RPMI7951 (cell line): Measurements from ENCODE around the gene OXSR1. TPM values are rescaled to one million over a fixed set of nuclear protein-coding genes. Genes with fewer than 3 reads are reported as not detected.
"Not testable (repeated sequence)": the region's sequence is repeated elsewhere in the genome, so short reads cannot be mapped to it uniquely, and the experiment has no call there.

Experiments used
- DNase-seq: peaks from one replicate; pipeline ENCODE4 v3.0.0-alpha.2; 2012; ENCODE audit warnings: low read depth
- total RNA-seq: library from RNA; depleted of rRNA; stranded (reverse); fragments of >200 nt; shearing (Covaris generic); gene quantifications from 2 replicates; pipeline ENCODE4 v1.2.3, GENCODE V29; 2014

OXSR1 gene
- total RNA-seq, 1 experiment from 2014 or later, result 58.8 TPM

DNA sequence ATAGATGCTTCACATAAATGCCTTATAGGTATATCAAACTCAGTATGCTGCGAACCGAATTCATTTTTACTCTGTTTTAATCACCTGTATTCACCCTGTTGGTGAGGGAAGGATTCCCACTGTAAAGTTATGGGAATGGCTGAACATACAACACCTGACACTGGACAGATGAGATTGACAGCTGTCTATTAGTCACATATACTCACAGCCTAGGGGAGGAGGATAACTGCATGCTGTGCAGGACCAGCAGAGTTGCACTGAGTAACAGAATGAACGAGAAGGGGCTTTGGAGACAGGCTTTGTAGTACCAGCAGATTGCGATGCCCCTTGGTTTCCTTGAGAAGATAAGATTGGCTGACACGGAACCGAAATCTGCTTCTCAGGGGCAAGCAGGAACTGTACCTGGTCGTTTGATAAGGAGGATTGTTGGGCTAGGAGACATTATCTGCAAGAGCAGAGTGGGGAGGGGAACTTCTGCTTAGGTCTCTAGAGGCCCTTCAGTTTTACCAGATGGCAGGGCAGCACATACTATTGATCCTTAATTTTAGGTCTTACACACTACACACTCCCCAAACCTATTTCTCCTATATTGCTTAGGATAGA lies 56.8 kb downstream of the OXSR1 start:
- no peak for DNase-seq

DNA sequence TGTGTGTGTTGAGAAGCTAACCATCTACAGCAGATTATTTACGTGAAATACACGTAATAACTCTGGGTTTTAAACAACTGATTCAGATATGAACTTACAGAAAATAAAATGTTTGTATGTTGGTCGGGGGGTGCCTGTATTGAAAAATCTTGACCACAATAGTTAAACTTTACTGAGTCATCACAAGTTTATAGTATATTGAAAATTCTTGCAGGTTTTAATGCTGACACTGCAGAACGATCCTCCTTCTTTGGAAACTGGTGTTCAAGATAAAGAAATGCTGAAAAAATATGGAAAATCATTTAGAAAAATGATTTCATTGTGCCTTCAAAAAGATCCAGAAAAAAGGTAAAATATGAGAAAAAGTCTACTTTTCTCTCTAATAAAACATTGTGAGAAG lies 59.0 kb downstream of the OXSR1 start:
- no peak for DNase-seq

DNA sequence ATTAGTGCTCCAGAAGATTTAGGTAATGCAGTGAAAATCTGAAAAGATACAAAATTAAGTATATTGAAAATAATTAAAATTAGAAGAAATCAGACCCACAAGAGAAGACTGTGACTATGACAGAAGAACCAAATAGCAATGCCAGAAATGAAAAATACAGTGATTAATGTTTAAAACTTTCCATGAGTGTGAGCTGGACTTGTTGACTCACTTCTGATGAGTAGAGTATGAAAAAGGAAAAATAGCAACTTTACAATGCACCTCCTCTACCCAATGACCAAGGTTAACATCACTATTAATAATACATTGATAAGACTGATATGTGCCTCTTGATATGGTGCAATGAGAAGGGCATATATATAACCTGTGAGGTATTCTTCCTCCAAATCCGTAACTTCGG lies 60.9 kb downstream of the OXSR1 start:
- peak; percentile 6 for DNase-seq

DNA sequence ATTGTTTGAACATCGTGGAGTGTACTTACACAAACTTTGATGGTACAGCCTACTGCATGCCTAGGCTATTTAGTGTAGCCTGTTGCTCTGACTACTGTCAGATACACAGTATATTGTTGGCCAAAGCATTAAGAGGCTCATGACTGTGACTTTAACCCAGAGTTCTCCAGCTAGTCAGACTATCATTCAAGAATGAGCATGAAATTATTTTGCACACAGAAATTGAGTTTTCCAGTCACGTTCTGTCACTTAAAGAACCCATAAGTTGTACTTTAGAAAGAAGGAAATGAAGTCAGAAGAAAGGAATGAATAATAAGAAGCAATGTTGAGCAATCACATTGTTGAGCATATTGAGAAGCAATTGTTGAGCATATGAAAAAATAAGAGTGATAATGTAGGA lies 62.7 kb downstream of the OXSR1 start:
- peak; percentile 27 for DNase-seq

DNA sequence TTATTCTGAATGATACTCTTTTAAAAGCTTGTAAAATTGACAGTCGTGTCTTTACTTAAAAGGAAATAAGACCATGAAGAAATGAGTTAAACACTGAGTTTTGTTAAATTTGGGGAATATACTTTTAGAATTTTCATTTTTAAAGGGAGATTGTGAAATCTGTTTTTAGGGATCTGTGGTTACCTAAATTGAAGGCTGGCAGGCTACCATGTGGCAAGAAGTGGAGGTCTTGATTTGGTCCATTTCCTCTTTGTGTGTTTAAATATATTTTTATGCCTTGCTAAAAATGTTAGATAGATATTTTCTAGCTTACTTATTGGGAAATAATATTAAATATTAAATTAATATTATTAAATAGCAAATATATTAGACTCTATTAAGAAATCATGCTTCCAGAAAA lies 63.7 kb downstream of the OXSR1 start:
- DNase-seq, result no peak

DNA sequence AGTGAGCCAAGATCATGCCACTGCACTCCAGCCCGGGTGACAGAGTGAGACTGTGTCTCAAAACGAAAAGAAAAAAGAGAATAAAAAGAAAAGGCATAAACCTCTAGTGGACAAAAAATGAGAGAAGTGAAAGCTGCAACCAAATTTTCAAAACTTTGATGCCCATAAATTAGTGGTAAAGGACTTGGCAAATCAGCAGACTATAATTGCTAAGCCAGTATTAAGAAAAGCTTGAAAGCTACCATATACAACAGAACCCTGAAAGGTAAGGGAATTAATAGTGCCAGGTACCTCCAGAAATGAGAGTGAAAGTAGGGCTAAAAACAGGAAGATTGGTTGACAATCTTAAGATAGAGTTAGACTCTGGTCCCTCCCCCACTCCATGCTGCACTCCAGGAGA lies 67.4 kb downstream of the OXSR1 start:
- no peak for DNase-seq

DNA sequence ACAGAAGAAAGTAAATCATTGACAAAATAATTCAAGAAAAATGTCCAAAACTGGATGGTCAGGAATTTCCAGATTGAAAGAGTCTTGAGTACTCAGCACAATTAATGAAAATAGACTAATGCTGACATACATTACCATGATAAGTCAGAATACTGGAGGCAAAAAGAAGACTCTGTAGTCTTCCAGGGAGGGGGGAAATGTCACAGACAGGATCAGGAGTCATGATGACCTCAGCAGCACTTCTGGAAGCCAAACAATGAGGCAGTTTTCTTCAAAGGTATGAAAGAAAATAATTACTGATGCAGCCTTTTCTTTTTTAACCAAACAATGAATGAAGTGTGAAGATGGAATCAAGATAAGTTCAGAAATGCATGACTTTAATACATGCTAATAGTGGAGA lies 70.1 kb downstream of the OXSR1 start:
- DNase-seq, result no peak

DNA sequence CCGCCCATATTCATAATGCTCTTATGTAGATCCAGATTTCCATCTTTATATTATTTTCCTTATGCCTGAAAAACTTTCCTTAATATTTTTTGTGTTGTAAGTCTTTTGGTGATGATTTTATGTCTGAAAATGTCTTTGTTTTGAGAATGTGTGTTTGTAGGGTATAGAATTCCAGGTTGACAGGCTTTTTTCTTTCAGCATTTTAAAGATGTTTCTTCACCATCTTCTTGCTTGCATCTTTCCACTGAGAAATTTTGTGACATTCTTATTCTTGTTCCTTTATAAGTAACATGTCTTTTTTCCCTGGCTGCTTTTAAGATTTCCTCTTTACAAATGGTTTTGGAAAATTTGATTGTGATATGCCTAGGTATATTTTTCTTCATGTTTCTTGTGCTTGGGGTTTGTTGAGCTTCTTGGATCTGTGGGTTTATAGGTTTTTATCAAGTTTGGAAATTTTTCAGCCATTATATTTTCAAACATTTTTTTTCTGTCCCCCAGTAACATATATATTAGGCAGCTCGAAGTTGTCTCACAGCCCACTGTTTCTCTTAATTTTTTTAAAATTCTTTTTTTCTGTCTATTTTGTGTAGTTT lies 73.2 kb downstream of the OXSR1 start:
- DNase-seq, result no peak

DNA sequence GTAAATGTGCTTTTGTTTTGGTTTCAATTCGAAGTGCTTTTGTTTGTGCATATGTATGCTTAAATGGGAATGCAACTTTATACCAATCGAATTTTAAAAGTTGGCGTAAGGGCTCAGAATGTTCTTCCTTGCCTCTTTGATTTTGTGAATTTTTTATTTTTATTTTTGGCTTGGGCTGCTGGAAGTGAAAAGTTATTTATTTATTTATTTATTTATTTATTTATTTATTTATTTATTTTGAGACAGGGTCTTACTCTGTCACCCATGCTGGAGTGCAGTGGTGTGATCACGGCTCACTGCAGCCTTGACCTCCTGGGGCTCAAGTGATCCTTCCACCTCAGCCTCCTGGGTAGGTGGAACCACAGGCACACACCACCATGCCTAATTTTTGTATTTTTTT lies 77.5 kb downstream of the OXSR1 start:
- DNase-seq, result not testable (repeated sequence)

DNA sequence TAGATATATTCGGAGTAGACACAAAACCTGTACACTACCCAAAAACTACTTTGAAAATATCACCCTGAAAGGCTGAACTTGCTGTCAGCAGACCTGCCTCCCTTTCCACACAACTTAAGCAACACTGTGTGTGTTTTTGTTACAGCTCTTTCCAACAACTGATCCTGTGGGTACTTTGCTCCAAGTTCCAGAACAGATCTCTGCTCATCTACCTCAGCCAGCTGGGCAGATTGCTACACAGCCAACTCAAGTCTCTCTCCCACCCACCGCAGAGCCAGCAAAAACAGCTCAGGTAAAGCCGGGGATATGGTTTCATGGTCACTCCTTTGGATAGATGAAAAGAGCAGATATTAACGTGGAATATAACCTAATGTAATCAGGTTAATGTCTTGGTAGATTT lies 80.6 kb downstream of the OXSR1 start:
- DNase-seq, result no peak

DNA sequence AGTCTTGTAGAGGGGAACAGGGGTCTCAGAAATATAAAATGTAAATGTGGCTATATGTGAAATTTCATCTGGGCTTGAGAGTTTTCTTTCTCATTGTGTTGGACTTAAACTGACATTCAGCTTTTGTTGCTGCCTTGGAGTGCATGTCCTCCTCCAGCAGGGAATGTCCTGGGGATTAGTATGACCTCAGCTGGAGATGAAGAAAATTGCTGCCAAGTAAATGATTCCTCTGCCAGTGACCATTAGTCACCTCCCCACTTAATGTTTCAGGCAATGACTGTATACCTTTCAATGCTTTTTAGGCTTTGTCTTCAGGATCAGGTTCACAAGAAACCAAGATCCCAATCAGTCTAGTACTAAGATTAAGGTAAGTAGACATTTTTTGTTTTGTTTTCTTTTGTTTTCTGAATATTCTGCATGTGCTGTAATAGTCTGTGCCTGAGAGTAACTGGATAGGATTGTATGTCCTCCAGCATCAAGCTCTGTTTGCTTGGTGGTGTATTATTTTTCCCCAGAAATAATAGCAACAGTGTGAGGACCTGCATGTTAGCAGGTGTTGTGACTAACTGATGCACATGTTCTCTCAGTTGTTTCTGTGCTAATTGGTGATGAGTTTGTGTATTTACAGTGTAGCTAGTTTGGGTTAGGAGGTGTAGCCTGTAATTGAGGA lies 82.2 kb downstream of the OXSR1 start:
- DNase-seq, result peak; percentile 88

DNA sequence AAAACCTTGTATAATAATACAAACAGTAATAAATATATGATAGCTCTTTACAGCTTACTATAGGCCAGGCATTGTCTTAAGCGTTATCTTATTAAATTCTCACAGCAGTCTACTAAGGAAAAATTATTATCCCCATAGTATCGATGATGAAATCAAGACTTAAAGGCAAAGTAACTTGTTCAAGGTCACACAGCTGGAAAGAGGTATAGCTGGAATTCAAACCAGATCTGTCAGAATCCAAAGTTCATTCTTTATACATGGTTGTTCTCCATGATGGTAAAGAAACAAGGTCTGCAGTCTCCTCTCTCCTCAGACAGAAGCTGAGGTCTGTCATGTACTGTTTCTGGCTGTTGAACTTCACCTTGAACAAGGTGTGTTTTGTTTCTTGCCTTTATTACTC lies 84.9 kb downstream of the OXSR1 start:
- no peak for DNase-seq

DNA sequence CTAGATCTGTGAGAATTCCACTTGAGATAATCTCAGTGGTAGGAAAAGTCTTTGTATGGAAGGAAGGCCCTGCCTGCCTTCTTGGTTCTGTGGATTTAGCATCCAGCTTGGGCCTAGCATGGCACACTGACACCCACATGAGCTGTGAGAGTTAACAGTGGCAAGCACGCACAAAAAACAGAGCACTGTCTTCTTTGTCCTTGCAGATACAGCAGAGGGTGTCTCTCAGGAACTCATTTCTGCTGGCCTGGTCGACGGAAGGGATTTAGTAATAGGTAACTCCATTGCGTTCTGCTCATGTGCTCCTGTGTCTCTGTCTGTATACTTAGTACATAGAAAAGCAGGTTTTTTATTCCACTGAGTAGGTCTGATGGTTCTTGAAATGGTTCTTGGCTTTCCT lies 85.9 kb downstream of the OXSR1 start:
- no peak for DNase-seq

DNA sequence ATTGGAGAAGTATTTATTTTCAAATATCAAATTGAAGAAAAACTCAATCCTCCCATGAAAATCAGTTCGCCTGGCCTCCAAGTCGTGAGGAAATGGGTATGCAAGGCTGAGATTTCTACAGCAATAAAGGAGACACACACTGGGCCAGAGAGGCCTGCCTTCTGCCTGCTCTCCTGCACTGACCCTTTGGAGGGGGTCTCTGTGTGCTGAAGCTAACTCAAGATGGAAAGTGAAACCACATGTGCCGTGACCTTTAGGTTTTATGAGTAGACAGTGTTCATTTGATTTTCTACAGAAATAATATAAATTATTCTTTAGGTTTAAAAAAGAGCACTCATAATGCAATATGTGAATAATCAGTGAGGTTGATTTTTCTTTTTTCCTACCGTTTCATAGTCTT lies 88.4 kb downstream of the OXSR1 start:
- DNase-seq, result no peak

DNA sequence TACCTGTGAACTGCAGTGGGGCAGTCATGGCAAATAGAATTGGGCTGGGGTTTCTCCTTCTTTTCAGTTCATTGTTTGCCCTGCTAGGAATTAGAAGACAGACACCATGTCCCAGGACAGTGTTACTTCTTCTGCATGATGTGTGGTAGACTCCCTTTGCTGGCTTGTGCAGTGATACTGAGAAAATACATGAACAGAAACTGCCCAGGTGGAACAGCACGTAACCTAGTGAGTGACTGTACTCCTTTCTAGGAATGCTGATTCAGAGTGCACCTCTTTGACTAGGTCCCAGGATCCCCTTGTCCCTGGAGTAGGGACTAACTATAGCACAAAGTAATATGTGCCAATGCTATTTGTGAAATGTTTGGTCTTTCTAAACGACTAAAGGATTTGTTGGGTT lies 89.5 kb downstream of the OXSR1 start:
- DNase-seq, result no peak

DNA sequence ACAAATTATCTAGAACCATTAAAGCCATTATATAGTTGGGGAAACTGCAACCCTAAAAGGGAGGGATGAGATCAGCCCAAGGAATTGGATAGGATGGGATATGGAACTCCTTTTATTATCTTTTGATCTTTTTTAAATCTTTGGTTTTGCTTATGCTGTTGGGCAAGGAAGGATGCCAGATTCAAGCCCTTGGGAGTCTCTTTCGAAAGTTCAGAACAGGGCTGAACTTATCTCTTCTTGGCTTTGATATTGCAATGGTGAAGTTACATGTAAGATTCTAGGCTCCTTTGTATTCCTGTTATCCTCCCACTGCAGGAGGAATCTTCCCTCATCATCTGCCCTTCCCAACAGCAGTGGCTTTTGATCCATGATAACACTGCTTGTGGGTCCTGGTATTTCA lies 90.3 kb downstream of the OXSR1 start:
- no peak for DNase-seq

DNA sequence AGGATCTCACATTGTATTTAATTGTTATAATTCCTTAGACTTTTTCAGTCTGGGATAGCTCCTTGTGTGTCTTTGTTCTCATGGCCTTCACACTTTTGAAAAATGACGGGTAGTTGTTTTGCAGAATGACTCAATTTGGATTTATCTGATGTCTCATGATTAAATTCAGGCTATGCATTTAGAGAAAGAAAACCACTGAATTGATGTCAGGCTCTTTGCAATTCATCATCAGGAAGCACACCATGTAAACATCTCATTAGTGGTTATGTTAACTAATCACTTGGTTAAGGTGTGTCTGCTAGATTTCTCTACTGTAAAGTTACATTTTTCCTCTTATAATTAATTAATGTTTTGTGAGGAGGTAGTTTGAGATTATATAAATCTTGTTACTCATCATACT lies 92.2 kb downstream of the OXSR1 start:
- DNase-seq, result no peak

DNA sequence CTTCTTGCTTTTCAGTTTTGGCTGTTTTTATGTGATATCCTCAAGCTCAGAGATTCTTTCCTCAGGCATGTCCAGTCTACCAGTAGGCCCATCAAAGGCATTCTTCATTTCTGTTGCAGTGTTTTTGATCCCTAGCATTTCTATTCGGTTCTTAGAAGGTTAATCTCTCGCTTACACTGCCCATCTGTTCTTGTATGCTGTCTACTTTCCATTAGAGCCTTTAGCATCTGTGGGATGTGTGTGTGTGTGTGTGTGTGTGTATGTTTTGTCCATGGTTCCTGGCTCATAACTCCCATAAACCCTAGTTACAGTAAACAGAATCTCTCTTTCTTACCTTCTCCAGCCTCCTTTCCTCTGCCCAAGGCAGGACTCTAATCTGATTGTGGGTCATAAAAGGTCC lies 95.1 kb downstream of the OXSR1 start:
- no peak for DNase-seq

DNA sequence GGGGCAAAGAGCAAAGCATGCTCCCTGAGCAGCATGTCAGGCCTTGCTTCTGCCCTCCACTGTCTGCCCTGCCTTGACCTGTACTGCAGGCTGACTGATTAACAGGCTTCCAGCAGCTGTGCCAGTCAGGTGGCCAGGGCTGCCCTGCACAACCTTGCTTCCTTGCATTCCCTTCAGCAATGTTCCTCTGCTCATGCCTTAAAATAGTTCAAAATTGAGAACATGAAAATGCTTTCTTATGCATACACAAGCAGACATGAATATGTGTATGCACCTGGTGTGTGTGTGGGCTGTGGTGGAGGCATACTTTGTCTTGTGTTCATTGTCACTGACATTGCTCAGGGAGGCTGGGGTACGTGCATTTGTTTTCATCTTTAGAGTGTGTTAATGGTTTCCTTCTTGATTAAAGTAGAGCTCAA lies 99.0 kb downstream of the OXSR1 start:
- DNase-seq, result no peak

DNA sequence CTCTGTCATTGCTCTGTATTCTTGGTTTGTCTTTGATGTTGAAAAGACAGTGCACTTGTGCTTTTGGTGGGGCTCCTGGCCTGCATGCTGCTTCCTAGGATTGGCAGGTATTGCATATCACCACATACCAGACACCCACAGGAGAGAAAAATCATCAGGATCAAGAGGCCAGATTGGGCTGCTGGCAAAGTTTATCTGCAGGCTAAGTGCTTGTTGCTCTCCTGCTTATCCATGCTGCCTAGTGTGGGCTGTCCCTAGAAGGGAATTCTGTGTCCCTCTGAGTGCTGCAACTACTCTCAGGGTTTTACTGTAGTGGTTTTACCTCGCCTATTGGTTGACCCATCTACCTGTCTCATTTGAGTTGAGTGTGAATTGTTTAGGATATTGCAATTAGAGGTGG lies 99.4 kb downstream of the OXSR1 start:
- no peak for DNase-seq

DNA sequence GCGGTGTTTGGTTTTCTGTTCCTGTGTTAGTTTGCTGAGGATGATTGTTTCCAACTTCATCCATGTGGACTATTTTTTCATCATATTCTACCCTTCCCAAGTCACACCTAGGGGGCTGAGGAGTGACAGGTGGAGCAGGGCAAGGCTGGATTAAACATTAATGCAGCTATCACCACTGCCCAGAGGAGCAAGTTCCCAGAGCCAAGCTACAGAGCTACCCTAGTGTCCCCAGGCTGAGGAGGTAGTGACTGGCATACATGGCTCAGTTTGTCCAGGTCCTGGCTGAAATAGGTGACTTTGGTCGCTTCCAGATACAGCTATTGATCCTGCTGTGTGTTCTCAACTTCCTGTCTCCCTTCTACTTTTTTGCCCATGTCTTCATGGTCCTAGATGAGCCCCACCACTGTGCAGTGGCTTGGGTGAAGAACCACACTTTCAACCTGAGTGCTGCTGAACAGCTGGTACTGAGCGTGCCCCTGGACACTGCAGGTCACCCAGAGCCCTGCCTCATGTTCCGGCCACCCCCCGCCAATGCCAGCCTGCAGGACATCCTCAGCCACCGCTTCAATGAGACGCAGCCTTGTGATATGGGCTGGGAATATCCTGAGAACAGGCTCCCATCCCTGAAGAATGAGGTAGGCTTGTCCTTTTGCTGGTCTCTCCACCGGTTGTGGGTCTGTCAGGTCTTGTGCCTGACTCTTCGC lies 100.4 kb downstream of the OXSR1 start, which contains the start of gene SLC22A13:
Gene SLC22A13, plus strand, starts transcription at position 209 of the 704 bp plus-strand sequence. Its CDS starts 49 bp downstream, at position 258.
- no peak for DNase-seq

DNA sequence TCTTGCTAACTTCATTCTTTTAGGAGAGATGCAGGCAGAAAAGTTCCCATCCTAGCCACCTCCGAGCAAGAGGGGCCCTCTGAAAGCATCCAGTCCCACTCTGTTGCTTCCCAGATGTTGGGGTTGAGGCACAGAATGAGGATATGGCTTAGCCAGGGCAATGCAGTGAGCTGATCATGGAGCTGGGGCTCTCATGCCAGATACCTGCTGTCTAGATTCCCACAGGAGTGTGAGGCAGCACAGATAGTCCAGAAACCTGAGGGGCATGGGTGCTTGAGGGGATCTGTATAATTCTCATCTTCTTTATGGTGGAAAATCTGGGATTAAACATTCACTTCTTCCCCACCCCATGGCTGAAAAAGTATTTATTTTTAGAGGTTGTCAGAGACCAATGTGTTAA lies 101.5 kb downstream of the OXSR1 start:
- DNase-seq, result no peak

DNA sequence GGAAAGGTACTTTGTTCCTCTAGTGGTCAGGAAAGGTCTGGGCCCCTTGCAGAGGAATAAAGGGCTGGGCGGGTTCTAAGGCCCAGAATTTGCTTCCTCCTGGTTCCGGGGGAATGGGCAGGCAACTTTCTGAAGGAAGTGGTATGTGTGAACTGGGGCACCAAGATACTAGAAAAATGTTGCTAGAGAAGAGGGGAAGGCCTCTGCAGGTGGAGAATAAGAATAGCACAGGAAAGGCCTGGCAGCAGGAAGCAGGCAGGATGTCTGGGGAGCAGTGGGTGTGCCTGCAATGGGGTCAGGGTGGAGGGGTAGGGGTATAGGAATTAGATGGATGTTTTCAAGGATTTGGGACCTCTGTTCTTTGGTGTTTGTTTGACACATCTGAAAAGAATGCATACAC lies 102.3 kb downstream of the OXSR1 start:
- no peak for DNase-seq
